Retinal pigment epithelial cell (primary cell): ENCODE measurements around the gene LIN37.

Experiments used
- DNase-seq: peaks from one replicate; pipeline ENCODE4 v3.0.0-alpha.2; 2010; ENCODE audit warnings: low read depth
- H3K4me3 ChIP-seq: 2 replicates; pipeline ENCODE4 v1.5.1; 2011; ENCODE audit warnings: mild to moderate bottlenecking, low read length, control low read depth, moderate library complexity
- TF ChIP-seq, protein P1 (sequence below): conservative IDR thresholded peaks from 2 replicates; pipeline ENCODE4 v1.5.1; 2011; ENCODE audit warnings: low read depth, low read length, control low read depth, inconsistent platforms

Gene LIN37

DNA sequence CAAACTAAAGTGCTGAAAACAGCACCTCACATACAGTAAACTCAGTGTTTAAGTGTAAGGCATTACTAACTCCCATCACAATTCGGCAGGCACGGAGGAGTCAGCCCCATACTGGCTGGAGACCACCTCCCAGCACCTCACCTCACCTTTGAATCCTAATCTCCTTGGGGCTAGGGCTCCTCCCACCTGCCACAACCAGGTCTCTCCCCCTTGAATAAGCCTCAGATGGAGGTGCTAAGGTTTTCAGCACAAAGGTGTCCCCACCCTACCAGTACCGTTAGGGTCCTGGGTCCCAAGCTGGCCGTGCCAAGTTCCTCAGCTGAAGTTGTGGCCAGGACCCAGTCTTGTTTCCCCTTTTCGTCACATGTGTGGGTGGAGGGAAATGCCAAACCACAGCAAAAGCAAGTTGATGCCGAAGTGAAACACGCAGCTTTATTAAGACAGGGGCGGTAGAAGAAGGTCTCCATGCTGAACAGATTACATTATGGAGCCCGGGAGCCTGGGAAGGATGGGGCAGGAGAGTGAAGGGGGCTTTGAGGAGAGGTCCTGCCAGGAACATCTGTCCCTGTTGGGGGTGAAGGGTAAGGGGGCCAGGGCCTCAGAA lies 6.2 kb upstream of the LIN37 start, which contains the start of gene IGFLR1:
IGFLR1 (minus strand) TSS at position 332 of the 604 bp plus-strand sequence. CDS start 1,272 bp downstream, outside the sequence.
- peak within 1 kb of the TSS; percentile 68 for H3K4me3 ChIP-seq
- no peak for DNase-seq
- TF ChIP-seq, protein P1, sequence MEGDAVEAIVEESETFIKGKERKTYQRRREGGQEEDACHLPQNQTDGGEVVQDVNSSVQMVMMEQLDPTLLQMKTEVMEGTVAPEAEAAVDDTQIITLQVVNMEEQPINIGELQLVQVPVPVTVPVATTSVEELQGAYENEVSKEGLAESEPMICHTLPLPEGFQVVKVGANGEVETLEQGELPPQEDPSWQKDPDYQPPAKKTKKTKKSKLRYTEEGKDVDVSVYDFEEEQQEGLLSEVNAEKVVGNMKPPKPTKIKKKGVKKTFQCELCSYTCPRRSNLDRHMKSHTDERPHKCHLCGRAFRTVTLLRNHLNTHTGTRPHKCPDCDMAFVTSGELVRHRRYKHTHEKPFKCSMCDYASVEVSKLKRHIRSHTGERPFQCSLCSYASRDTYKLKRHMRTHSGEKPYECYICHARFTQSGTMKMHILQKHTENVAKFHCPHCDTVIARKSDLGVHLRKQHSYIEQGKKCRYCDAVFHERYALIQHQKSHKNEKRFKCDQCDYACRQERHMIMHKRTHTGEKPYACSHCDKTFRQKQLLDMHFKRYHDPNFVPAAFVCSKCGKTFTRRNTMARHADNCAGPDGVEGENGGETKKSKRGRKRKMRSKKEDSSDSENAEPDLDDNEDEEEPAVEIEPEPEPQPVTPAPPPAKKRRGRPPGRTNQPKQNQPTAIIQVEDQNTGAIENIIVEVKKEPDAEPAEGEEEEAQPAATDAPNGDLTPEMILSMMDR, result no peak

DNA sequence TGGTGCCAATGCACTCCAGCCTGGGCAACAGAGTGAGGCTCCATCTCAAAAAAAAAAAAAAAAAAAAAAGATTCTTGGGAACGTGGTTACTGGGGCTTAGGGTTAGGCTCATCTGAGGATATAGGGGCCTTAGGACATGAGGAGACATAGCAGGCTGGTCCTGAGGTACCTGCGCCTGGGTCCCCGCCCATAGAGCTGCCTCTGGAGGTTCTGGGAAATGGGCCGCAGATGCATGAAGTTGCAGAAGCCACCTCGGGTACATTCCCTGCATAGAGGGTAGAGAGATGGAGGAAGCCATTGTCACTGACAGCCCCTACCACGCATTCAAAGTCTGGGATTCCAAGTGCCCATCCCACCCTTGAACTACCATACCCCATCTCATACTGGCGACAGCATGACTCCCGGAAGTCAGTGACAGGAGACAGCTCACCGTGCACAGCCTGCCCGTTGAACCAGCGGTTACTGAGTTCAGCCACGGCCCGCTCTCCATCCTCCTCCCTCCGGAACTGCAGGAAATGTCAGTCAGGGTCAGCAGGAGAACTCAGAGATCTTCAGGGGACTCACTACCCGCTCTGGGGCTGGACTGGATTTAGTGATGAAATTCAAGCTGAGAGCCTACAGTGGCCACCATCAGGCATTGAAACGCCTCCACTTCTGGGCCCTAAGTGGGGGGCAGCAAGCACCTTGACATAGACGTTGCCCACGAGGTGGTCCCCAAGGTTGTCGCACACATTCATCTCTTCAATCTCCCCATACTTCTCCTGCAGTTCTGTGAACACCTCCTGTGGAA lies 4.5 kb upstream of the LIN37 start:
- no peak overlapping the region for H3K4me3 ChIP-seq

DNA sequence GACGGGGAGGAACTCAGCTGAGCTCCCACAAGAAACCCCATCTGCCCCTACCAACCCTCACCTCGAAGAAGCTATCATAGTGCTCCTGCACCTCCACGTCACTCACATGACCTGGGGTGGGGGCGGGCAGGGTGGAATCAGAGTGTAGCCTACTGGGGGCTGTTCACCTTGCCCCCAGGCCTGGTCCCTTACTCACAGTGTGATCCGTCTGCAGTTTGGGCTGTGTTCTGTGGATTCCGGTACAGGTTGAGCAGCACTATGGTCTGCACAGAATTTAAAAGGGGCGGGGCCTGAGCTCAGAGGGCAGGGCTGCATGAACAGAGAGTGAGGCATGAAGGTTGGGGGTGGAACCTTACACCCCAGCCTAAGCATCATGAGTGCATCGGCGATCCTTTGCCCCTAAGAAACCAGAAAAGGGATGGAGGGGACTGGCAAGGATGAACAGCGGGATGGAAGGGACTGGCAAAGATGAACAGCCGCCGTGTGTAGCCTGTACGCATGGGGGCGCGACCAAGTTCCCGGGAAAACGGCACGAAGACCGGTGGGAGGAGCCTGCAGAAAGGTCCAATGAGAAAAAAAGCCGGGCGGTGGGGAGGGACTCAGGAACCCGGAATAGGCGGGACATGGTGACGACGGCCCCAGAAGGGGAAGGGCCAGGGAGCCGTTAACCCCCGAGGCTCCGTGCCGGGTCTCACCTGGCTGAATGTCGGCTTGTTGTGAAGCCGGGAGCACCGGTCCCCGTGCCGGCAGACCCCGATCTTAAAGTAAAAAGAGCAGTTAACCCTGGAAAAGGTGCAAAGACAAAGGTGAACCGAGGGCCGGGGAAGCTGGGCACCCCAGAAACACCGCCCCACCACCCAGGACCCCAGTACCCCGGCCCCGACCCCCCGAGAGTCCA lies 3.7 kb upstream of the LIN37 start:
- TF ChIP-seq, protein P1, result peak; percentile 59
- peak; percentile 83 for DNase-seq

More for the DNA sequence above, 4.5 kb upstream of the LIN37 start:
- no peak for DNase-seq
- TF ChIP-seq, protein P1, result no peak

DNA sequence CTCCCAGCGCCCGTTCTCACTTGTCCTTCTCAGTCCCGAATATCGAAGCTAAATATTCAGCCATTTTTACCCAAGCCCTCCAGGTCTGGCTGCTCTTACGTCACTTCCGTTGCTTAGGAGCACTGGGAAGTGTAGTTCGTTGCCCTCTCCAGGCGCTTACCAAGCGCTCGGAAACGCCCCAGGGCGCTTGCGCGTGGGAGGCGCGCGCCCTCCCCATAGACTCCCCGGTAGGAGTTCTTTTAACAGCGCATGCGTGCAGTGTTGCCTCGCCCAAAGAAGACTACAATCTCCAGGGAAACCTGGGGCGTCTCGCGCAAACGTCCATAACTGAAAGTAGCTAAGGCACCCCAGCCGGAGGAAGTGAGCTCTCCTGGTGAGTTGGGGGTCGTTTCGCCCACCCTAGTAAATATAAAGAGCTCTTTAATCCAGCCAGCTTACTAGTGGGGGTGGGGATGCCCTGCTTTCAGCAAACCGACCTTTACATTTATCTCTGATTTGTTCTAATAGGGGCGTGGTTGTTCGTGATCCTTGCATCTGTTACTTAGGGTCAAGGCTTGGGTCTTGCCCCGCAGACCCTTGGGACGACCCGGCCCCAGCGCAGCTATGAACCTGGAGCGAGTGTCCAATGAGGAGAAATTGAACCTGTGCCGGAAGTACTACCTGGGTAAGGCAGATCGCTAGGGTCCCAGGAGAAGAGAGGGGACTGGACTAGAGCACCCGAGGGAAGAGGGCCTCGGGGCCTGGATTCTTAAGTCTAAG lies 2.9 kb upstream of the LIN37 start, which contains the start of the genes PSENEN and U2AF1L4:
PSENEN (plus strand) TSS at position 324 of the 759 bp plus-strand sequence; CDS start at position 604, 280 bp downstream.
U2AF1L4 (minus strand) TSS at position 91 of the 759 bp plus-strand sequence; CDS start at position 64, 27 bp downstream.
- TF ChIP-seq, protein P1, result no peak
- DNase-seq, result peak; percentile 97
- H3K4me3 ChIP-seq, result peak within 1 kb of the TSS; percentile 96

More for the DNA sequence above, 3.7 kb upstream of the LIN37 start:
- H3K4me3 ChIP-seq, result peak overlapping the region; percentile 96

DNA sequence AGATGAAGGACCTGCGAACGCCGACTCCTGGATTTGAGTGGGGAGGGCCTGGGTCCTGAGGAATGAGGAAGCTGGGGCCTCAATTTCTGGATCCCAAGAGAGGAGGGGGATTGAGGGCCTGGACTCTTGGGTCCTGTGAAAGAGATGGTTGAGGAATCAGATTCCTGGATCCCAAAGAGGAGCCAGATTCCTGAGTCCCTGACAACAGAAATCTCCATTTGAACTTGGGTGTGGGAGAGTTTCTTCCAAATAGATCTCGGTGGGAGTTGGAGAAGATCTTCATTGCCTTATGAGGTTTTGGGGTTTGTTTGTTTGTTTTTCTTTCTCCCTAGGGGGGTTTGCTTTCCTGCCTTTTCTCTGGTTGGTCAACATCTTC lies 2.3 kb upstream of the LIN37 start:
- TF ChIP-seq, protein P1, result no peak
- peak overlapping the region; percentile 96 for H3K4me3 ChIP-seq
- DNase-seq, result no peak

DNA sequence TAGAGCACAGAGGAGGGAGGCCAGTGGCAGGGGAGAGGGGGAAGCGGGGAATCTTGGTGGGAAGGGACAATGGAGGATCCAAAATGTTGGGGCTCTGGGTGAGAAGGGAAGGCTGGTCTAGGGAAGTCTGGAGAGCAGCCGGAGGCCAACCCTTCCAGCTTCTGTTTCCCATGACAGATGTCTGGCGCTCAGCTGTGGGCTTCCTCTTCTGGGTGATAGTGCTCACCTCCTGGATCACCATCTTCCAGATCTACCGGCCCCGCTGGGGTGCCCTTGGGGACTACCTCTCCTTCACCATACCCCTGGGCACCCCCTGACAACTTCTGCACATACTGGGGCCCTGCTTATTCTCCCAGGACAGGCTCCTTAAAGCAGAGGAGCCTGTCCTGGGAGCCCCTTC lies 1.8 kb upstream of the LIN37 start:
- DNase-seq, result no peak
- peak overlapping the region; percentile 96 for H3K4me3 ChIP-seq
- TF ChIP-seq, protein P1, result no peak
